GM18907 (cell line): ENCODE results near the gene OR4Q2.
A peak's percentile ranks its signal among the peaks of the same experiment; 100 is the strongest.
"Not testable (repeated sequence)": the region's sequence is repeated elsewhere in the genome, so short reads cannot be mapped to it uniquely, and the experiment has no call there.

ENCODE experiments used
- ATAC-seq: cut with Tn5 transposase; IDR thresholded peaks from one replicate; pipeline ENCODE4 v1.9.1; 2021; ENCODE audit warnings: mild to moderate bottlenecking, moderate library complexity; ENCODE audit not compliant: unreplicated experiment

The OR4Q2 gene

DNA sequence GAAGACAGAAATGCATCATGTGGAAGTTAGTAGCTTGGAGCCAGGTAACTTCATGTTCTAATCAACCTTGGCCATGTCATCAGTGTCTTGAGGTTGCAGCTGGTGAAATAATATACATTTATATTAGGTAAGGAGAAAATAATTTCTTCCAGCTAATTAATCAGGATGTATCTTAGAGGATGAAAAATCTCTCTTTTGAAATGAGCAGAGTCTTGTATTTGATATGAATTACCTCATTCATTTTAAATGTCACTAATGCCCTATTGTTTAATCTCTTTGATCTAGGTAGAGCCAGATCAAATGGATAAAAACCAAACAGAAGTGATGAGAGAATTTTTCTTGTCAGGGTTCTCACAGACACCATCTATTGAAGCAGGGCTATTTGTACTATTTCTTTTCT lies at the start of gene OR4Q2:
Gene OR4Q2, plus strand, starts transcription at position 301 of the 400 bp plus-strand sequence.
- ATAC-seq: no peak

DNA sequence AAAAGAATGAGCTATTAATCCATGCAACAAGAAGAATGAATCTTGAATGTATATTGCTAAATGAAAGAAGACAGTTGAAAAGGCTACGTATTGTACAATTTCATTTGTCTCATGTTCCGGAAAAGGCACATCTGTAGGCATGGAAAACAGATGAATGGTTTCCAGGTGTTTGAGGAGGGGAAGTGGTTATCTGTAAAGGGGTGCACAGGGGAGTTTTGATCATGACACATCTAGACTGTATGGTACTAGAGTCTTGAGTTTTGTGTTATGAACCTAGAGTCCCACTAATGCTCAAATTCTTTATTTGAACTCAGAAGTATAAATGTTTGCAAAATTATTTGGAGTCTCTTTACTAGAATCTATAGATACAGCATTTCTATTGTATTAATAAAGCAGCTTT lies 32.2 kb upstream of the OR4Q2 start:
- not testable (repeated sequence) for ATAC-seq

DNA sequence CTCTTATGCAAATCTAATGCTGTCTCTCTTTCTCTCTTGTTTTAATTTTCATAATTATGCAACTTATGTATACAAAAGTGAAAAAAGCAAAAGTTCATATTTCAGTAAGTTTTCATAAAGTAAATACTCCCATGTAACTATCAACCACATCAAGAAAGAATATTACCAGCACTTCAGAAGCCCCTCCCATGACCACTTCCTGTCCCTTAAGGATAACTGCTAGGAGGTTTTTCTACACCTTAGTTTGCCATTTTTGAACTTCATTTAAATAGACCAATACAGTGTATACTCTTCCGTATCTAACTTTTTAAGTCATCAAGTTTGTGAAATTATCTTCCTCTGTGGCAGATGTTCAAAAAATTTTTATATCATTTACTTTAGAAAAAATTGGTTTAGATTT lies 27.1 kb upstream of the OR4Q2 start:
- no peak for ATAC-seq

DNA sequence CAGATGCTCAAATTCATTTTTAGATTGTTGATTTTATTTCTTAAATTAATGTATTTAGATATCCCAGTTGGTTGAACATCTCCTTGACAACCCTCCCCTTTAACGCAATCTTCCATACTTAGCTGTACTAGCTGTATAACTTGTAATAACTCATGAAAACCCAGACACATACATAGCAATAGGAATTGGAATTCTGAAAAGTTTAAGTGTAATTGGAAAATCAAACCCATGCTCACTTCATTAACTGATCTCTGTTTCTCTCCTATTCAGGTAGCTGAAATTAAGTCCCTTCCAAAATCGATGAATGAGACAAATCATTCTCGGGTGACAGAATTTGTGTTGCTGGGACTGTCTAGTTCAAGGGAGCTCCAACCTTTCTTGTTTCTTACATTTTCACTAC lies 26.7 kb upstream of the OR4Q2 start, which contains the start of gene OR4K15:
Gene OR4K15, plus strand, starts transcription at position 301 of the 400 bp plus-strand sequence. Its CDS starts 0 bp downstream, at position 301.
- no peak for ATAC-seq

DNA sequence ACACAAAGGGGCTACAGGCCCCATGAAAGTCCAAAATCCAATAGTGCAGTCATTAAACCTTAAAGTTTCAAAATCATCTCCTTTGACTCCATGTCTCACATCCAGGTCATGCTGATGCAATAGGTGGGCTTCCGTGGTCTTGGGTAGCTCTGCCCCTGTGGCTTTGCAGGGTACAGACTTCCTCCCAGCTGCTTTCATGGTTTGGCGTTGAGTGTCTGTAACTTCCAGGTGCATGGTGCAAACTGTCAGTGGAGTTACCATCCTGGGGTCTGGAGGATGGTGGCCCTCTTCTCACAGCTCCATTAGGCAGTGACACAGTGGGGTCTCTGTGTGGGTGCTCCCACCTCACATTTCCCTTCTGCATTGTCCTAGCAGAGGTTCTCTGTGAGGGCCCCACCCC lies 8.5 kb upstream of the OR4Q2 start:
- no peak for ATAC-seq

DNA sequence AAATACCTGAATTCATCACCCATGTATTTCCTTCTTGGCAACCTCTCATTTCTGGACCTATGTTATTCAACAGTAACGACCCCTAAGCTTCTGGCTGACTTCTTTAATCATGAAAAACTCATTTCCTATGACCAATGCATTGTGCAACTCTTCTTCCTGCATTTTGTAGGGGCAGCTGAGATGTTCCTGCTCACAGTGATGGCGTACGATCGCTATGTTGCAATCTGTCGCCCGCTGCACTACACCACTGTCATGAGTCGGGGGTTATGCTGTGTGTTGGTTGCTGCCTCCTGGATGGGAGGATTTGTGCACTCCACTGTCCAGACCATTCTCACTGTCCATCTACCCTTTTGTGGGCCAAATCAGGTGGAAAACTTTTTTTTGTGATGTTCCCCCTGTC lies 356 bp downstream of the OR4Q2 start:
- ATAC-seq: no peak

DNA sequence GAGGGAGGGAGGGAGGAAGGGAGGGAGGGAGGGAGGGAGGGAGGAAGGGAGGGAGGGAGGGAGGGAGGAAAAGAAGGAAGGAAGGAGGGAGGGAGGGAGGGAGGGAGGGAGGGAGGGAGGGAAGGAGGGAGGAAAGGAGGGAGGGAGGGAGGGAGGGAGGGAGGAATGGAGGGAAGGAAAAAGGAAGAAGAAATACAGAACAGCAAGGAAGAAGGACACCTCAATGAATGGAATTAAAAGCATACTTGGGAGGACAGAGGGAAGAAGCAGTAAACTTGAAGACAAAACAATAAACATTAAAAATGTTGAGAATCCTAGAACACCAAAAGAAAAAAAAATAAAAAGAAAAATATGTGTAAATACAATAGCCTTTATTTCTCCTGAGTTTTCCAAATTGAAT lies 6.2 kb downstream of the OR4Q2 start:
- no peak for ATAC-seq

DNA sequence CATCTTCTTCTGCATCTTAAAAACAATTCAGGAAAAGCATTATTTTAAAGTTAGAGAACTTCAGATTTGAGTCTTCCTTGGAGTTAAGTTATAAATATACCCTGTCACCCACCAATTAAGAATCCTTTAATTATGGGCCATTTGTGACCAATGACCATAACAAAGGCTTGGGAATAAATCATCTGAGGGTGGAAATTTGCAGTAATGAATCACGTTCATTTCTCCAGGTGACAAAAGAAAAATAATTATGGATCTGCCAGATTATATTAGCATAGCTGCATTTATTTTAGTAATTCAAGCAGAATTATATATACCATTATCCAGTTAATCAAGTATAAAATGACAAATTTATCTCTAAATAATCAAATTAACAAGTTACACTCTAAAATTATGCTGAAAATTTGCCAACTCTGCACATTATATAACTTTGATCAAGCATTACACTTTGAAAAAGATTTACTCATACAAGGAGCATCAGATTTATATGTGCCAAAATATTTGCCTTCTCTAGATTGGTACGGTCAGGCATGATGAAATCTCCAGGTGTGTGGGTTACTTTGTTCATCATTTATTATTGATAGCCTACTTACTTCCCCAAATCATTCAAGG lies 17.4 kb downstream of the OR4Q2 start, which contains the start of gene OR4K14:
Gene OR4K14, minus strand, starts transcription at position 51 of the 609 bp plus-strand sequence. CDS start 4,114 bp downstream, outside the sequence.
- no peak for ATAC-seq

DNA sequence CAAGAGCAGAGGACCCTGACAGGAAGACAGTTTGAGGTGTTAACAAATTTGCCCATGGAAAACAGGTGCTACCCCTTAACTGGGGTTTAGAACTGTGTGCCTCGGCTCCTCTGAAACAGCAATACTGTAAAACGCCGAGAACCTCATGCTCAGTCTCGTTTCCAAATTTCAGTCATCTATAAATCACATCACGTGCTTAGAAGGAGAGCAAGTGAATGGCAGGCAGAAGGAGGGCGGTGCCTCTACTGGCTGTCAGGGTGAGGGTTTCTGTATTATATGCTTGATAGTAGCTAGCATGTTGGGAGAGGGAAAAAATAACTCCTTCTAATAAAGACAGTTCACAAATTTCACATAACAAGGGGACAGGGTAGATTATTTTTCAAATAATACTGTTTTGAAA lies 29.1 kb downstream of the OR4Q2 start:
- no peak for ATAC-seq

DNA sequence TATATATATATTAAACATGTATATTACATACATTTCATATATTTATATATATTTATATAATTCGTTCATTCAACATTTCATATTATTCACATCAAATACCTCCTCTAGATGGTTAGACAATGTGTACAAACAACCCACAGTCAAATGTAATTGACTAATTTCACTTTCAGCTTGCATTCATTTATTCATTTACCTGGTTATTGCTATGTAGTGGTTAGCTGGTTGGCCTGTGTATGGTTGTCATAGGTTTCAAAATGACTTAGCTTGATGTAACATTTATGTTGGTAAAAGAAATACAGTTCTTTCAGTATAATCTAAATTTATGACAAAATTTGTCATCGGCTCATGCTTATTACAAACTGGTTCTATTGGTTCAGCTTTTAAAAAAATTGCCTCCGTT lies 33.5 kb downstream of the OR4Q2 start:
- ATAC-seq: peak; percentile 57

DNA sequence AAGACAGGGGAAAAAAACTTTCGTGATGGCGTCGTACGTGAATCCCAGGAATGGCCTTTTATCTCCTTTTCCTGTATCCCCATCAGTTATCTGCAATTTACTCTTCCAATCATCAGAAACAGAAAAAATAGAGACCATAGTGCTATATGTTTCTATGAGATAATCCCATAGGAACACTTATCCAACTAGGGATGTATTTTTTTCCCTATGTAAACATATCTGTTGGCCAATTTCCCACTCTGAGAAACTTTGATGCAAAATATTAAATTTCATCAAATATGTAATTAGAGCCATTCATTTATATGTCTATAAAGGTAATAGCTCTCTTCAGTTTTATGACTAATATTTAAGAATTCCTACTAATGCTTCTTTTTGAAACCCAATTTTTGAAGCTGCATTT lies 34.0 kb downstream of the OR4Q2 start, which contains the start of gene OR4K13:
Gene OR4K13, minus strand, starts transcription at position 101 of the 400 bp plus-strand sequence. CDS start 1,280 bp downstream, outside the sequence.
- no peak for ATAC-seq

DNA sequence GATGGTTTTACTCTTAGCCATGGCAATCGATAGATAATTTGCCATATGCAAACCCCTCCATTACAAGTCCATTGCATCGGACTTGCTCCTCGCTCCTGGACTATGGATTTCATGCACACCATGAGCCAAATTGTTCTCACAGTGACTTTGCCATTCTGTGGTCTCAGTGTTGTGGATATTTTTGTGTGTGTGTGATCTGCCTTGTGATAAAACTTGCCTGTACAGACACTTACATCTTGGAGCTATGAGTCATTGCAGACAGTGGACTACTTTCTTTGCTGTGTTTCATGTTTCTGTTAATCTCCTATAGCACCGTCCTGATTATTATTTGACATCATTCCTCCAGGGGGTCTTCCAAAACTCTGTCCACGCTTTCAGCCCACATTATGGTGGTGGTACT lies 42.3 kb downstream of the OR4Q2 start:
- ATAC-seq: no peak

DNA sequence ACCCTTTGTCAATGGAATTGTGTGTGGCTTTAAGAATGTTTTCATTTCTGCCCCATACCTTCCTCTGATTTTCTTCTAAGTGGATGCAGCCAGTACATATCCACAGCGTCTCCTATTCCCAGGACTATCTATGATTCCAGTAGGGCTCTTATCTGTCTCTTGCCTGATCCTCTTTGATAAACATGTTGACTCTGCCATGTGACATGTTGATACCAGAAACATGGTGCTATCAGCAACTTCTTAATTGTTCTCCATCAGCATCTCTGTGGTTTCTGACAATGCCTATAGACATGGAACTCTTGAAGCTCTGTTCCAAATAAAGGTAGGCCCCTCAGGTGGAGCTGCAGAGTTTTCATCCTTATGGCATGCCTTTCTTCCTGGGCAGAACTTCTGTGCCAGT lies 46.2 kb downstream of the OR4Q2 start:
- ATAC-seq: no peak
